ENCODE data around the gene RNASE2.
"Not testable (repeated sequence)": the region's sequence is repeated elsewhere in the genome, so short reads cannot be mapped to it uniquely, and the experiment has no call there.

The RNASE2 gene

DNA sequence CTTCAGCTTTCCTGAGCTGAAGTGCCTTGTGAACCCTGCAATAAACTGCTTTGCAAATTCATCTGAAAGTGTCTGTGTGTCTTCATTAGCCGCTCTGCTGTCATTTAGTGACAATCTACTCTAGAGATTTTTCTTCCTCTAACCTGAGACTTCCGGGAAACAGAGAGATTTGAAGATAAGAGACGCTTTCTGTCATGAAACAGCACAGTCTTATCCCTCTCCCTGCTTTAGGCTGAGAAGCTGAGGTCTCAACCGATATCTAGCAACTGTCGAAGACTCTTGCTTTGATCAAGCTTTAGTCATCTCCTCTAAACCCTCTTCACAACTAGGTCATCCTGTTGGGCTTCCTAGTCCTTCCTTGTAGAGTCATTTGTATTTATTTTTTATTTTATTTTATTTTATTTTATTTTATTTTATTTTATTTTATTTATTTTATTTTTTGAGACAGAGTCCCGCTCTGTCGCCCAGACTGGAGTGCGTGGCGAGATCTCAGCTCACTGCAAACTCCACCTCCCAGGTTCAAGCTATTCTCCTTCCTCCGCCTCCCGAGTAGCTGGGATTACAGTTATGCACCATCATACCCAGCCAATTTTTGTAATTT, 1.2 kb downstream of the RNASE2 start:
- TF ChIP-seq, protein P1, sequence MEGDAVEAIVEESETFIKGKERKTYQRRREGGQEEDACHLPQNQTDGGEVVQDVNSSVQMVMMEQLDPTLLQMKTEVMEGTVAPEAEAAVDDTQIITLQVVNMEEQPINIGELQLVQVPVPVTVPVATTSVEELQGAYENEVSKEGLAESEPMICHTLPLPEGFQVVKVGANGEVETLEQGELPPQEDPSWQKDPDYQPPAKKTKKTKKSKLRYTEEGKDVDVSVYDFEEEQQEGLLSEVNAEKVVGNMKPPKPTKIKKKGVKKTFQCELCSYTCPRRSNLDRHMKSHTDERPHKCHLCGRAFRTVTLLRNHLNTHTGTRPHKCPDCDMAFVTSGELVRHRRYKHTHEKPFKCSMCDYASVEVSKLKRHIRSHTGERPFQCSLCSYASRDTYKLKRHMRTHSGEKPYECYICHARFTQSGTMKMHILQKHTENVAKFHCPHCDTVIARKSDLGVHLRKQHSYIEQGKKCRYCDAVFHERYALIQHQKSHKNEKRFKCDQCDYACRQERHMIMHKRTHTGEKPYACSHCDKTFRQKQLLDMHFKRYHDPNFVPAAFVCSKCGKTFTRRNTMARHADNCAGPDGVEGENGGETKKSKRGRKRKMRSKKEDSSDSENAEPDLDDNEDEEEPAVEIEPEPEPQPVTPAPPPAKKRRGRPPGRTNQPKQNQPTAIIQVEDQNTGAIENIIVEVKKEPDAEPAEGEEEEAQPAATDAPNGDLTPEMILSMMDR (IDR thresholded peaks at IDR 0.05) = no peak
- no peak for TF ChIP-seq ZFX (IDR thresholded peaks at IDR 0.05; ENCODE audit: borderline replicate concordance)
- H3K27ac ChIP-seq = no peak overlapping the region

DNA sequence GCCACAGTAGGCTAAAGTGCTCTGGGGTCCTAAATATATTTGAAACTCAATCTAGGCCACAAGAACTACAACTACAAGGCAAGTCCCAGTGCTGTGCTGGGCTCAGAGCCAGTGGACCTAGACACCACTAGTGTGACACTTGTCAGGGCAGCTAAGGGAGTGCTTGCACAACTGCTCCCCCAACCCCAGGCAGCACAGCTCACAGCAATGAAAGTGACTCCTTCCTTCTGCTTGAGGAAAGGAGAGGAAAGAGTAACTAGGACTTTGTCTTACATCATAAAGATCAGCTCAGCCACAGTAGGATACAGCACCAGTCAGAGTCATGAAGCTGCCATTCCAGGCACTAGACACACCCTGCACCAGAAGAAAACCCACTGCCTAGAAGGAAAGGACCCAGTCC, 3.7 kb downstream of the RNASE2 start:
- H3K27ac ChIP-seq = not testable (repeated sequence)

DNA sequence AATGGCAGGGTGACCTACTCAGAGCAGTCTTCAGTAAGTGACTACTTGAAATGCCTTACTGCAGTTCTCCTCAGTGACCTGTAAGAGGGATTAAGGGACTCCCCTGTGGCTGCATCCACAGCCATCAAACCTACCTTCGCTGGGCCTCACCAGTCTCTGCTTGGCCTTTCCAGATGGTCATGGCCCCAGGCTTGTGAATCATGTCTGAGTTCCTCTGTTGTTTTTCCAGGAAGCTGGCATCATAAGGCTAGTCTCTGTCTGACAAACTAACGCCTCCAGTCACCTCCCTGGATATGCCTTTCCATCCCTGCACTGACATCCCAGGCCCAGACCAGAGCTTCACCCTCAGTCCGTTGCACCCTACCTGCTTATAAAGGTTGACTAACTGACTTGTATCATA, 14.0 kb downstream of the RNASE2 start:
- TF ChIP-seq ZFX (IDR thresholded peaks at IDR 0.05; ENCODE audit: borderline replicate concordance) = no peak
- TF ChIP-seq, protein P1 (IDR thresholded peaks at IDR 0.05) = no peak

DNA sequence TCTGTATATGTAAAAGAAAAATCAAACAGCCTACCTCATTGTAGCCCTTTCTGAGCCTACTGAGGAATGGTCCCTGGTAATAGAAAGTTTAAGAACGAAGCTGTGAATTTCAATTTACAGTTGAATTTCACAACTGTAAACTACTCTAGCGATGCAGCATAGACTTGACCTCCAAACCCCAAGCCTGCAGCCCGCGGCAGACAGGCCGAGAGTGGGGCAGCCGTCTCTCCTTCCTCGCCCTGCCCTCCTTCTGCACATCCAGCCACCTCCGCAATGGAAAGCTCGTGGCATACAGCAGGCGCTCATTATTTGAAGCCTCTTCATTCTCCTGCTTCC, 15.3 kb downstream of the RNASE2 start:
- no peak overlapping the region; the same call in 1 of the 2 replicates for H3K27ac ChIP-seq
- no peak for TF ChIP-seq ZFX (IDR thresholded peaks at IDR 0.05; ENCODE audit: borderline replicate concordance)

More for the DNA sequence above, 14.0 kb downstream of the RNASE2 start:
- no peak overlapping the region for H3K27ac ChIP-seq

DNA sequence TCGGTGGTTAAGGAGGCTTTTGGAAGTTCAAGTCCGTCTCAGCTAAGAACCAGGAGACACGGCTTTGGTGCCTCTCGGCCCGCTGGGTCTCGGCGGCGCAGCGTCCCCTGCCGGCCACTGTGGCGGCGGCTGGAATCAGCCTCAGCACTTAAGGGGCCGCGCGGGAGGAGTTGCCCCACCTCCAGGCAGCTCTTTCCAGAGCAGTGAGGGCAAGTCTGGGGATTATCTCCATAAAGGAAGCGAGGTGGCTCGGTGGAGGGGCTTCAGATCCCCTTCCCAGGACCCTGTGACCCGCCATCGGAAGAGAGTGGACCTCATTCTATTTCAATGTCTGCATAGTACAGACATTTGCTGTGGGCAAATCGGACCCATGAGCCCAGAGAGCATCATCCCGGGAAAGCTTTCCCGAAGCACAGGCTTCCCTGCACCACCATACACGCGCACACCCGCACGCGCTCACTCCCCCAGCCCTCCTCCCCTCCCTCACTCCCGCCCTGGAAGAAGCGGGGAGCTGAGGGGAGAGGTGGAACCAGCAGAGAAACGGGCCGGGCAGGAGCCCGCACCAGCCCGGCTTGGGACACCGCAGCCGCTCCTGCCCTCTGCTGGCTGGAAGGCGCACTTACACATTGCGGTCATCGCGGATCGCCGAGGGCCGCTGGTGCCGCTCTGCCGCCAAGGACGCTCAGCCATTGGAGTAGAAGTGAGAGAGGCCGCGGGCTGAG, 15.9 kb downstream of the RNASE2 start:
- TF ChIP-seq, protein P1 (IDR thresholded peaks at IDR 0.05) = peak; percentile 99
- TF ChIP-seq ZFX (IDR thresholded peaks at IDR 0.05; ENCODE audit: borderline replicate concordance) = no peak
- peak overlapping the region; percentile 26; the same call in 1 of the 2 replicates for H3K27ac ChIP-seq

DNA sequence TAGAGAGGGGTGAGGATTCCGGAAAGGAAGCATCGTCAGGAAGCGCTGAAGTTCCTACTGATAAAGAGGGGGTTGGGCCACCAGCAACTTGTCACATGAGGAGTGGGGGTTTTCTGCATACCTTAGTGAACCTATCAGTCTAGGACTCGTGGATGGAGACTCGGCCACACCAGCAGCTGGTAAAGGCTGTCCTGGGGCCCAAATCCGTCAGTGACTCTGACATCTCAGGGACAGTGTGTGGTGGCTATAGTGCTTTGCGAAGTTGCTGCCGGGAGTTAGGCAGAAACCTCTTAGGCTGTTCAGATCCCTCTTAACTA, 16.4 kb downstream of the RNASE2 start:
- no peak overlapping the region for H3K27ac ChIP-seq
- no peak for TF ChIP-seq ZFX (IDR thresholded peaks at IDR 0.05; ENCODE audit: borderline replicate concordance)
- TF ChIP-seq, protein P1 (IDR thresholded peaks at IDR 0.05) = no peak

DNA sequence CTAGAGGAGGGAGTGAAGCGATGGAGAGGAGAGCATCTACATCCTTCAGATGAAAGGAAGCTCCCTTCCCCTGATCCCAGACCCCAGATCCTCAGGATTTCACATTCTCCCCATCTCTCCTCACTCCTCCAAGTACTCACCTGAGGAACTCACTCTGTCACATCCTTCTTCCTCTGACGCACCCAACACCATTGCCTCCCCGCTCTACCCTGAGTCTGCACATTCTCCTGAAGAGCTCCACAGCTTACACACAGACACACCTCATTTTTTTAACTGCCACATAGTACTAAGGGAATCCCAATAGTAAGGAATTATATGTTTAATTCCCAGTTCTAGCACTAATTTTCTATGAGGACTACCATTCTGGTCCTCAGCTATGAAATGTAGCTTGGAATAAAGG, 18.2 kb downstream of the RNASE2 start:
- no peak for TF ChIP-seq ZFX (IDR thresholded peaks at IDR 0.05; ENCODE audit: borderline replicate concordance)
- TF ChIP-seq, protein P1 (IDR thresholded peaks at IDR 0.05) = no peak
- H3K27ac ChIP-seq = no peak overlapping the region

DNA sequence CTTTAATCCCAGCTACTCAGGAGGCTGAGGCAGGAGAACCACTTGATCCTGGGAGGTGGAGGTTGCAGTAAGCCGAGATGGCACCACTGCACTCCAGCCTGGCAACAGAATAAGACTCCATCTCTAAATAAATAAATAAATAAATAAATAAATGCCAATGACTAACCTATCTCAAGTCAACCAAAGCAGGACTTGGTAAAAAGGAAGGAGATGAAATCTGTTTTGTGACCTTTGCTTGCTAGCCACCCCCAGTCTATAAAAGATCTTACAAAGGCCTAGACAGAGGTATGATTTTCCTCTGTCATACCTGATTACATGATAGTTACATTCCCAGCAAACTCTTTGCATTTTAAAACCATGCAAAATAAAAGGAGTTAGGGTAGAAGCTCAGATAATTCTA, 21.0 kb downstream of the RNASE2 start:
- H3K27ac ChIP-seq = no peak overlapping the region
- TF ChIP-seq, protein P1 (IDR thresholded peaks at IDR 0.05) = no peak
- TF ChIP-seq ZFX (IDR thresholded peaks at IDR 0.05; ENCODE audit: borderline replicate concordance) = no peak

All from 22Rv1 (cell line).